Tibial artery (tissue), 4 donors: Measurements from ENCODE around the gene CDK5RAP2.

Experiments
- DNase-seq, 2 donors: peaks; one replicate each; pipeline ENCODE4 v3.0.0-alpha.2; 2019
- H3K27ac ChIP-seq, 2 donors: fragments of 200-600 bp; sonication (generic) in 1 of 2; 1 replicate in 1 of 2; 2 replicates in 1 of 2; pipeline ENCODE4 v1.5.1; 2018 to 2019; ENCODE audit warnings: mild to moderate bottlenecking in 1 of 2
- H3K27me3 ChIP-seq, 2 donors: fragments of 200-600 bp; sonication (generic) in 1 of 2; one replicate each; pipeline versions ENCODE4 v1.5.1 to v1.6.0; 2016 to 2019
- H3K36me3 ChIP-seq, 3 donors: fragments of 200-600 bp; sonication (generic) in 2 of 3; one replicate each; pipeline ENCODE4 v1.5.1; 2016 to 2019; ENCODE audit warnings: mild to moderate bottlenecking in 2 of 3
- H3K4me1 ChIP-seq, 4 donors: fragments of 200-600 bp; sonication (generic) in 2 of 4; 1 replicate in 3 of 4; 2 replicates in 1 of 4; pipeline ENCODE4 v1.5.1; 2016 to 2019
- H3K4me3 ChIP-seq, 2 donors: fragments of 200-600 bp; sonication (generic) in 1 of 2; 1 replicate in 1 of 2; 2 replicates in 1 of 2; pipeline ENCODE4 v1.5.1; 2018 to 2019; ENCODE audit warnings: mild to moderate bottlenecking in 2 of 2
- H3K9me3 ChIP-seq, 3 donors: fragments of 200-600 bp; sonication (generic) in 1 of 3; one replicate each; pipeline ENCODE4 v1.5.1; 2016 to 2019
- intact Hi-C: fragments of 100-400 bp; cut with DNase I; formaldehyde crosslinking; loops from one replicate; pipeline ENCODE4 v1.15.0; 2023; ENCODE audit warnings: low total_unique reads
- TF ChIP-seq, protein P1 (sequence below), 2 experiments: fragments of 200-600 bp in 1 of 2; fragments of 450-650 bp in 1 of 2; IDR thresholded peaks; one replicate each; pipeline ENCODE4 v1.5.1; 2017 to 2019; ENCODE audit warnings: antibody characterized with exemption in 2 of 2, mild to moderate bottlenecking in 1 of 2, moderate library complexity in 1 of 2

CDK5RAP2 gene

DNA sequence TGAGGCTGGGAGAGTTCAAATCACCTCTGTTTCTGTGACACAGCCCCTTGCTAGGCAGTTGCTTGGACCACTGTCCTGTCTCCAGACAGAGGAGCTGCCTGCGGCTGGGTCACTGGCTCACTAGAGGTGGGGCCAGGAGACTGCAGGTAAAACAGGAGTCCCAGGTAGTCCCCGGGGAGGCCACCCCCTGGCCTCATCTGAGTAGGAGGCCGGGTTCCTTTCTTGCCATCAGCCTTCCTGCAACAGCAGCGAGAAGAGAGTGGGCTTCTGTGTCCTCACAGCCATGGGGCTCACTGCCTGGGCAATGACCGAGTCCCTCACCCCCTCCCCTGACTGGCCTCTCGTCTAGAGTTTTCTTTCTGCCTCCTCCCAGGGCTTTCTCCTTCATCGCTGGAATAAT, 197.5 kb downstream of the CDK5RAP2 start:
- TF ChIP-seq, protein P1, sequence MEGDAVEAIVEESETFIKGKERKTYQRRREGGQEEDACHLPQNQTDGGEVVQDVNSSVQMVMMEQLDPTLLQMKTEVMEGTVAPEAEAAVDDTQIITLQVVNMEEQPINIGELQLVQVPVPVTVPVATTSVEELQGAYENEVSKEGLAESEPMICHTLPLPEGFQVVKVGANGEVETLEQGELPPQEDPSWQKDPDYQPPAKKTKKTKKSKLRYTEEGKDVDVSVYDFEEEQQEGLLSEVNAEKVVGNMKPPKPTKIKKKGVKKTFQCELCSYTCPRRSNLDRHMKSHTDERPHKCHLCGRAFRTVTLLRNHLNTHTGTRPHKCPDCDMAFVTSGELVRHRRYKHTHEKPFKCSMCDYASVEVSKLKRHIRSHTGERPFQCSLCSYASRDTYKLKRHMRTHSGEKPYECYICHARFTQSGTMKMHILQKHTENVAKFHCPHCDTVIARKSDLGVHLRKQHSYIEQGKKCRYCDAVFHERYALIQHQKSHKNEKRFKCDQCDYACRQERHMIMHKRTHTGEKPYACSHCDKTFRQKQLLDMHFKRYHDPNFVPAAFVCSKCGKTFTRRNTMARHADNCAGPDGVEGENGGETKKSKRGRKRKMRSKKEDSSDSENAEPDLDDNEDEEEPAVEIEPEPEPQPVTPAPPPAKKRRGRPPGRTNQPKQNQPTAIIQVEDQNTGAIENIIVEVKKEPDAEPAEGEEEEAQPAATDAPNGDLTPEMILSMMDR (IDR thresholded peaks at IDR 0.05) = no peak
- Histone ChIP-seq H3K27ac (no peak overlapping the region), H3K9me3 (peaks cover 0 to 23% (median 14%) of the 10 kb centered on the region in 3 donors), H3K36me3 (peaks cover 0 to 8% (median 4%) of the 10 kb centered on the region in 3 donors), H3K27me3 (no peaks in the 10 kb centered on the region), H3K4me1 (peaks cover 0 to 30% (median 18%) of the 10 kb centered on the region in 4 donors), H3K4me3 (no peak overlapping the region)
- intact Hi-C loops = no loop called here
- peak in 1 of 2 donors; percentile 48 for DNase-seq

DNA sequence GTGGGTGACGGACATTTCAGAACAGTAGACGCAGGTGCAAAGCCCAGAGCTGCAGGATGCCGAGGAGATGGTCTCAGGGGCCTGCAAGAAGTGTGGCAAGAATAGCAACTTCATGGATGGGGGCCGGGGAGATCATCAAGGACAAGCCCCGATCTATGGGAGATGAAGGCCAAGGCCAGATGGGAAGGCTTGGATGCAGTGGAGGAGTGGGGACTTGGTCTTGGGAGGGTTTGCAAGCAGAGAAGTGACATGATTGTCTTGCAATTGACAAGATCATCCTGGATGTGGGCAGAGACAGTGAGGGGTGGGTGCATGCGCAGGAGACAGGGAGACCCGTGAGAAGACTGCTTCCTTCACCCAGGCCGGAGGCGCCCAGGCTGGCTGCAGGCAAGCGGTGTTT, 198.1 kb downstream of the CDK5RAP2 start:
- TF ChIP-seq, protein P1 (IDR thresholded peaks at IDR 0.05) = no peak
- no peak overlapping the region for H3K27ac ChIP-seq
- H3K9me3 ChIP-seq = peaks cover 0 to 26% (median 14%) of the 10 kb centered on the region in 3 donors
- H3K4me1 ChIP-seq = peaks cover 0 to 25% (median 17%) of the 10 kb centered on the region in 4 donors
- H3K27me3 ChIP-seq = no peaks in the 10 kb centered on the region
- peaks cover 0 to 8% (median 0%) of the 10 kb centered on the region in 3 donors for H3K36me3 ChIP-seq
- intact Hi-C loops = no loop called here
- no peak overlapping the region for H3K4me3 ChIP-seq
- DNase-seq = peak in 1 of 2 donors; percentile 34

DNA sequence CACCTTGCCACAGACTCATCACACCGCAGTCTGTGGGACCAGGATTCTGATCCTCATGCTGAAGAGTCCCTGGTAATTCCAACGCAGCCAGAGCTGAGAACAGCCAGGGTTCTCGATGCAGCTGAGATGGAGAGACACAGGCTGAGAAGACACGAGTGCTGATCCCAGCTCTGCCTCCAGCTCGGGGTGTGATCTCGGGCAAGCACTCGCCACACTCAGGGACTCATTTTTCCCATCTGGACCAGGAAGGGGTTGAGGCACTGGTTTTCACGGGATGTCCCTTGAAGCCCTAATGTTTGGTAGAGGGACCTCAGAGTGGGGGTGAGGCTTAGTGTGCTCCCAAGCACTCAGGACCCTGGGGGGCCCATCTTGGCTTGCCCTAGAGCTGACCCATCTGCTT, 200.4 kb downstream of the CDK5RAP2 start:
- Histone ChIP-seq H3K4me1 (peaks cover 0 to 10% (median 8%) of the 10 kb centered on the region in 4 donors), H3K36me3 (peaks cover 0 to 8% (median 0%) of the 10 kb centered on the region in 3 donors), H3K9me3 (peaks cover 0 to 26% (median 14%) of the 10 kb centered on the region in 3 donors), H3K27me3 (no peaks in the 10 kb centered on the region), H3K4me3 (no peak overlapping the region), H3K27ac (no peak overlapping the region)
- peak in 1 of 2 donors; percentile 11 for DNase-seq
- intact Hi-C loops = no loop called here
- TF ChIP-seq, protein P1 (IDR thresholded peaks at IDR 0.05) = no peak

DNA sequence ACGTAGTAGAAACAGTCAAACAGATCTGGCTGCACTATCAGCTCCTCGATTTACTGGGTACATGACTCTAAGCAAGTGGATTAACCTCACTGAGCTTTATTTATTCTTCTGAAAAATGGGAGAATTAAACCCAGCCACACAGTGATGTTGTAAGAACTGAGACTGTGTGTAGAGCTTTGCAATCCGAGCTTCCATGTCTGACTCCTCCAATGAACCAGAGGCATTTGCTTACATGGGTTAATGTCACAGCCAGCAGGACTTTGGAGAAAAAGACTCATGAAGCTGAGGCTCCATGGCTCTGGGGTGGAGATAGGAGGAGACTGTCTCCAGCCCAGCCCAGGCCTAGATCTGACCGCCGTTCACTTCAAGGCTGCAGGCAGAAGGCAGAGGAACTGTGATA, 201.3 kb downstream of the CDK5RAP2 start:
- no peak overlapping the region for H3K4me3 ChIP-seq
- no peaks in the 10 kb centered on the region for H3K27me3 ChIP-seq
- no peak overlapping the region for H3K27ac ChIP-seq
- peaks cover 0 to under 1% (median 0%) of the 10 kb centered on the region in 4 donors for H3K4me1 ChIP-seq
- no peak for DNase-seq
- TF ChIP-seq, protein P1 (IDR thresholded peaks at IDR 0.05) = no peak
- H3K9me3 ChIP-seq = peaks cover 0 to 26% (median 14%) of the 10 kb centered on the region in 3 donors
- H3K36me3 ChIP-seq = peaks cover 0 to 8% (median 0%) of the 10 kb centered on the region in 3 donors
- intact Hi-C loops = no loop called here

DNA sequence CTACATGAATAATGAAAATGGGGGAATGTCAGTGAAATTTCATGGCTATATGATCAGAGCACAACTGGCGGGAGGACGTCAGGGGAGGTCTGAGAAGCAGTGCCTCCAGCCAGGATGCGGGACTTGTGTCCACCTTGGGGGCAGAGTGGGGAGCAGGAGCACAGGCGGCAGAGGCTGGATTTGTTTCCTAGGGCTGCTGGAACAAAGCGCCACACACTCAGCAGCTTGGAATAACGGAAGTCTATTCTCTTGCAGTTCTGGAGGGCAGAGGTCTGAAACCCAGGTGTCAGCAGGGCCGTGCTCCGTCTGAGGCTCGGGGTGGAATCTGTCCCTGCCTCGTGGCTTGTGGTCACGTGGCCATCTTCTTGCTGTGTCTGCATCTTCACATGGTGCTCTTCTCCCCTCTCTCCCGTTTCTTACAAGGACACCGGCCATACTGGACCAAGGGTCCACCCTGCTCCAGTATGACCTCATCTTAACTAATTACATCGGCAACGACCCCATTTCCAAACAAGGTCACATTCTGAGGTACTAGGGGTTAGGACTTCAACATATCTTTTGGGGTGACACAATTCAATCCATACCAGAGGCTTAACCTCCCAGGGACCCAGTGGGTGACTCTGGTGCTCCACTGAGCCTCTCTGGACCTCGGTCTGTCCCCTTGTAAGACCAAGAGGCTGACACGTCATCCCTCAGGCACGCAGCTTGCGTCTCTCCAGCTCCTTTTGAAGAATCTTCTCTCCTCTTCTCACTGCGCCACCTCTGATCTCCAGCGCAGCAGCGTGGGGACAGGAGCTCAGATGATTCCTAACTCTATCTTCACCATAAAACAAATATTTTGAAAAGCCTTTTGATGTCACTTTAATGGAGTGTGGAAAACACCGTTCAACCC, 202.5 kb downstream of the CDK5RAP2 start:
- Histone ChIP-seq H3K27me3 (no peaks in the 10 kb centered on the region), H3K9me3 (peaks cover 0 to 26% (median 14%) of the 10 kb centered on the region in 3 donors), H3K27ac (no peak overlapping the region), H3K36me3 (peaks cover 0 to 8% (median 0%) of the 10 kb centered on the region in 3 donors), H3K4me3 (no peak overlapping the region), H3K4me1 (no peaks in the 10 kb centered on the region)
- no peak for DNase-seq
- TF ChIP-seq, protein P1 (IDR thresholded peaks at IDR 0.05) = no peak
- intact Hi-C loops = no loop called here
